Smooth muscle cell (in vitro differentiated cells): Measurements from ENCODE around the gene PTPRD. TPM values are rescaled to one million over a fixed set of nuclear protein-coding genes. Genes with fewer than 3 reads are reported as not detected.
"Not testable (repeated sequence)": the region's sequence is repeated elsewhere in the genome, so short reads cannot be mapped to it uniquely, and the experiment has no call there.

Experiments
- DNase-seq: peaks from one replicate; lab custom pipeline; 2025; ENCODE audit not compliant: unreplicated experiment; lab: John Stamatoyannopoulos, UW
- H2AFZ ChIP-seq: fragments of 200-600 bp; sonication (generic); 2 replicates; pipeline ENCODE4 v1.6.0; 2016; ENCODE audit warnings: antibody characterized with exemption, low read depth, mild to moderate bottlenecking
- H3F3A ChIP-seq: fragments of 200-600 bp; sonication (generic); 2 replicates; pipeline ENCODE4 v1.6.0; 2017; ENCODE audit warnings: antibody characterized with exemption, low read depth
- H3K27ac ChIP-seq: fragments of 200-600 bp; sonication (generic); 2 replicates; pipeline ENCODE4 v1.5.1; 2016; ENCODE audit warnings: low read depth, mild to moderate bottlenecking
- H3K27me3 ChIP-seq: fragments of 200-600 bp; sonication (generic); 2 replicates; pipeline ENCODE4 v1.6.1; 2016; ENCODE audit warnings: low read depth, mild to moderate bottlenecking
- H3K36me3 ChIP-seq: fragments of 200-600 bp; sonication (generic); 2 replicates; pipeline ENCODE4 v1.5.1; 2016; ENCODE audit warnings: low read depth
- H3K4me1 ChIP-seq: fragments of 200-600 bp; sonication (generic); 2 replicates; pipeline ENCODE4 v1.5.1; 2016; ENCODE audit warnings: low read depth
- H3K4me2 ChIP-seq: fragments of 200-600 bp; sonication (generic); 2 replicates; pipeline ENCODE4 v1.6.0; 2016; ENCODE audit warnings: mild to moderate bottlenecking
- H3K4me3 ChIP-seq: fragments of 200-600 bp; sonication (generic); 2 replicates; pipeline ENCODE4 v1.5.1; 2016; ENCODE audit warnings: mild to moderate bottlenecking
- H3K79me2 ChIP-seq: fragments of 200-600 bp; sonication (generic); 2 replicates; pipeline ENCODE4 v1.6.0; 2016; ENCODE audit warnings: low read depth, mild to moderate bottlenecking
- H3K9ac ChIP-seq: fragments of 200-600 bp; sonication (generic); 2 replicates; pipeline ENCODE4 v1.6.0; 2016; ENCODE audit warnings: low read depth
- H3K9me3 ChIP-seq: fragments of 200-600 bp; sonication (generic); replicated peaks from 2 replicates; pipeline ENCODE4 v1.5.1; 2016; ENCODE audit warnings: low read depth
- H4K20me1 ChIP-seq: fragments of 200-600 bp; sonication (generic); 2 replicates; pipeline ENCODE4 v1.6.0; 2016; ENCODE audit warnings: low read depth
- CTCF ChIP-seq: fragments of 200-600 bp; sonication (generic); IDR thresholded peaks from 2 replicates; pipeline ENCODE4 v1.5.1; 2017; ENCODE audit warnings: borderline replicate concordance, mild to moderate bottlenecking, antibody characterized with exemption; ENCODE audit not compliant: insufficient read depth, poor library complexity, severe bottlenecking
- WGBS: methylation state at CpG from one replicate; pipeline ENCODE4 v1.1.7; 2016; ENCODE audit warnings: low lambda C conversion rate; 5-methylcytosine and 5-hydroxymethylcytosine counted together
- polyA plus RNA-seq: library from polyadenylated mRNA; unstranded; fragments of >200 nt; fragmentation: Nextera tagmentation; extraction: Ambion mirVana; gene quantifications from 2 replicates; pipeline ENCODE4 v1.2.1, GENCODE V29; 2016
- total RNA-seq: library from RNA; depleted of rRNA; stranded (reverse); fragments of >200 nt; gene quantifications from 2 replicates; pipeline ENCODE4 v1.2.3, GENCODE V29; 2014

Gene PTPRD
- total and polyA plus RNA-seq, 2 experiments from 2014 or later = 6.5 to 61.0 TPM

GRCh38 chr9:8924562-8924961, 1688.2 kb downstream of the PTPRD start:
- Histone ChIP-seq H3K9ac (no peak overlapping the region), H3K27me3 (no peaks in the 10 kb centered on the region), H3K4me1 (no peaks in the 10 kb centered on the region), H2AFZ (no peak overlapping the region), H3K9me3 (no peaks in the 10 kb centered on the region), H4K20me1 (no peaks in the 10 kb centered on the region), H3K27ac (peak overlapping the region; percentile 46), H3K4me3 (no peak overlapping the region), H3K36me3 (no peaks in the 10 kb centered on the region), H3K79me2 (no peaks in the 10 kb centered on the region), H3F3A (no peaks in the 10 kb centered on the region), H3K4me2 (no peak overlapping the region)
- no peak for TF ChIP-seq CTCF
- DNase-seq = no peak
- 52% methylated on average over 2 of the region's 2 CpGs for WGBS

GRCh38 chr9:8920478-8921183, 1692.2 kb downstream of the PTPRD start:
- H3K27ac ChIP-seq, H3K79me2 ChIP-seq, H3F3A ChIP-seq, H3K36me3 ChIP-seq, DNase-seq, H4K20me1 ChIP-seq, H3K9me3 ChIP-seq, H3K4me2 ChIP-seq, H3K4me1 ChIP-seq, H3K9ac ChIP-seq, H2AFZ ChIP-seq, H3K4me3 ChIP-seq, H3K27me3 ChIP-seq: not testable (repeated sequence)
- 92% methylated on average over 19 of the region's 19 CpGs for WGBS

- Histone ChIP-seq H3K4me3 (no peak overlapping the region), H3K27ac (no peak overlapping the region), H3K36me3 (no peaks in the 10 kb centered on the region), H4K20me1 (no peaks in the 10 kb centered on the region), H3K27me3 (no peaks in the 10 kb centered on the region), H3K4me2 (no peak overlapping the region), H3K9ac (no peak overlapping the region), H3K4me1 (no peaks in the 10 kb centered on the region), H2AFZ (no peak overlapping the region), H3F3A (no peaks in the 10 kb centered on the region), H3K9me3 (no peaks in the 10 kb centered on the region), H3K79me2 (no peaks in the 10 kb centered on the region)
- WGBS = 85% methylated on average over 7 of the region's 7 CpGs
- TF ChIP-seq CTCF = no peak
- no peak for DNase-seq
These were observed 1694.7 kb downstream of the PTPRD start for GRCh38 chr9:8917956-8918739.

- Histone ChIP-seq H3K27me3 (no peaks in the 10 kb centered on the region), H3K9ac (no peak overlapping the region), H4K20me1 (no peaks in the 10 kb centered on the region), H2AFZ (no peak overlapping the region), H3K4me3 (no peak overlapping the region), H3K79me2 (no peaks in the 10 kb centered on the region), H3K4me1 (no peaks in the 10 kb centered on the region), H3K27ac (no peak overlapping the region), H3K9me3 (no peaks in the 10 kb centered on the region), H3K4me2 (no peak overlapping the region), H3K36me3 (no peaks in the 10 kb centered on the region), H3F3A (no peaks in the 10 kb centered on the region)
- 85% methylated on average over 2 of the region's 2 CpGs for WGBS
- no peak for DNase-seq
- TF ChIP-seq CTCF = no peak
These were observed 1696.0 kb downstream of the PTPRD start for GRCh38 chr9:8916771-8917170.
